Panc1 (cell line): ENCODE data around the gene PROKR1.
"Not testable (repeated sequence)": the region's sequence is repeated elsewhere in the genome, so short reads cannot be mapped to it uniquely, and the experiment has no call there.

Experiments used
- CTCF ChIP-seq: fragments of 450-650 bp; IDR thresholded peaks from 2 replicates; pipeline ENCODE4 v1.5.1; 2017; ENCODE audit warnings: mild to moderate bottlenecking
- POLR2AphosphoS5 ChIP-seq: IDR thresholded peaks from 2 replicates; pipeline ENCODE4 v1.6.1; 2012; ENCODE audit warnings: mild to moderate bottlenecking, low read depth, low read length, moderate library complexity
- SIN3A ChIP-seq: IDR thresholded peaks from 2 replicates; pipeline ENCODE4 v1.6.1; 2012; ENCODE audit warnings: low read depth, mild to moderate bottlenecking, low read length, moderate library complexity, borderline replicate concordance; ENCODE audit not compliant: insufficient read depth

- TF ChIP-seq CTCF, SIN3A, POLR2AphosphoS5: not testable (repeated sequence)
Observed at GRCh38 chr2:68677837-68678236, 34.5 kb downstream of the PROKR1 start.
